OCI-LY7 (cell line): Measurements from ENCODE around the gene OPCML. TPM values are rescaled to one million over a fixed set of nuclear protein-coding genes. Genes with fewer than 3 reads are reported as not detected.

ENCODE experiments used
- BruUV-seq: library from RNA; stranded (reverse); fragments of 400-500 nt; replicated peaks from 2 replicates; lab custom pipeline; 2021; lab: Mats Ljungman, UMichigan
- CTCF ChIA-PET: fragments of 300-600 bp; sonication (Branson Sonifier 250); formaldehyde crosslinking; loops from one replicate; lab custom pipeline; 2022; ENCODE audit warnings: antibody characterized with exemption; ENCODE audit not compliant: unreplicated experiment; lab: Charles Lee
- POLR2A ChIA-PET: fragments of 300-600 bp; sonication (Branson Sonifier 250); formaldehyde crosslinking; loops from one replicate; lab custom pipeline; 2022; ENCODE audit warnings: antibody characterized with exemption; lab: Charles Lee
- DNase-seq: peaks from one replicate; pipeline ENCODE4 v3.0.0-alpha.2; 2015; ENCODE audit warnings: low spot score
- H2AFZ ChIP-seq: fragments of 200-600 bp; sonication (generic), shearing (Covaris generic); 2 replicates; pipeline ENCODE4 v1.6.1; 2014; ENCODE audit warnings: mild to moderate bottlenecking, antibody characterized with exemption, low read length, moderate library complexity
- H3K27ac ChIP-seq: fragments of 200-600 bp; sonication (generic); 2 replicates; pipeline ENCODE4 v1.5.1; 2014; ENCODE audit warnings: mixed run types, low read depth, mild to moderate bottlenecking, moderate library complexity, low read length, inconsistent platforms; ENCODE audit not compliant: poor library complexity, severe bottlenecking
- H3K36me3 ChIP-seq: fragments of 200-600 bp; sonication (generic); 2 replicates; pipeline ENCODE4 v1.6.1; 2014; ENCODE audit warnings: mild to moderate bottlenecking, antibody characterized with exemption, low read length, moderate library complexity, mixed read lengths; ENCODE audit not compliant: insufficient read depth
- H3K4me1 ChIP-seq: fragments of 200-600 bp; sonication (generic); 2 replicates; pipeline ENCODE4 v1.5.1; 2014; ENCODE audit warnings: mild to moderate bottlenecking, low read length; ENCODE audit not compliant: insufficient read depth, poor library complexity, severe bottlenecking
- H3K4me2 ChIP-seq: fragments of 200-600 bp; sonication (generic); 2 replicates; pipeline ENCODE4 v1.6.1; 2014; ENCODE audit warnings: mild to moderate bottlenecking, low read length
- H3K4me3 ChIP-seq: fragments of 200-600 bp; sonication (generic); 2 replicates; pipeline ENCODE4 v1.5.1; 2014; ENCODE audit warnings: mild to moderate bottlenecking, low read depth, low read length; ENCODE audit not compliant: poor library complexity, severe bottlenecking
- H3K79me2 ChIP-seq: fragments of 200-600 bp; sonication (generic); 2 replicates; pipeline ENCODE4 v1.6.1; 2016; ENCODE audit warnings: low read depth, mild to moderate bottlenecking, low read length, moderate library complexity, mixed read lengths; ENCODE audit not compliant: insufficient read depth
- H3K9me2 ChIP-seq: fragments of 200-600 bp; sonication (generic); 2 replicates; pipeline ENCODE4 v1.6.1; 2016; ENCODE audit warnings: mild to moderate bottlenecking, low read length, mixed read lengths; ENCODE audit not compliant: insufficient read depth
- H3K9me3 ChIP-seq: fragments of 200-600 bp; sonication (generic); 2 replicates; pipeline ENCODE4 v1.6.1; 2014; ENCODE audit warnings: mild to moderate bottlenecking, mixed run types, low read length, mixed read lengths
- H4K20me1 ChIP-seq: fragments of 200-600 bp; sonication (generic); 2 replicates; pipeline ENCODE4 v1.6.1; 2014; ENCODE audit warnings: mild to moderate bottlenecking, antibody characterized with exemption, low read length, moderate library complexity, mixed read lengths; ENCODE audit not compliant: insufficient read depth
- EZH2phosphoT487 ChIP-seq: fragments of 200-600 bp; sonication (generic); IDR thresholded peaks from 2 replicates; pipeline ENCODE4 v1.6.1; 2018; ENCODE audit warnings: low read depth, borderline replicate concordance, mild to moderate bottlenecking, mixed run types, antibody characterized with exemption, low read length, moderate library complexity, mixed read lengths
- intact Hi-C: fragments of 100-400 bp; cut with micrococcal nuclease; formaldehyde crosslinking; loops from one replicate; pipeline ENCODE4 v1.10.0; 2022; ENCODE audit not compliant: unreplicated experiment
- total RNA-seq, 2 experiments: library from RNA; depleted of rRNA in 1 of 2; stranded (reverse); fragments of >200 nt in 1 of 2; shearing (Covaris generic) in 1 of 2; gene quantifications; 2 replicates each; pipeline ENCODE4 v1.2.3, GENCODE V29; 2014 to 2022
- TF ChIP-seq, protein P1 (sequence below): fragments of 200-600 bp; sonication (generic); conservative IDR thresholded peaks from 2 replicates; pipeline ENCODE4 v1.5.1; 2014; ENCODE audit warnings: mild to moderate bottlenecking, antibody characterized with exemption, low read length, moderate library complexity, mixed read lengths

Gene OPCML
- total RNA-seq, 2 experiments from 2014 or later, result not detected

DNA sequence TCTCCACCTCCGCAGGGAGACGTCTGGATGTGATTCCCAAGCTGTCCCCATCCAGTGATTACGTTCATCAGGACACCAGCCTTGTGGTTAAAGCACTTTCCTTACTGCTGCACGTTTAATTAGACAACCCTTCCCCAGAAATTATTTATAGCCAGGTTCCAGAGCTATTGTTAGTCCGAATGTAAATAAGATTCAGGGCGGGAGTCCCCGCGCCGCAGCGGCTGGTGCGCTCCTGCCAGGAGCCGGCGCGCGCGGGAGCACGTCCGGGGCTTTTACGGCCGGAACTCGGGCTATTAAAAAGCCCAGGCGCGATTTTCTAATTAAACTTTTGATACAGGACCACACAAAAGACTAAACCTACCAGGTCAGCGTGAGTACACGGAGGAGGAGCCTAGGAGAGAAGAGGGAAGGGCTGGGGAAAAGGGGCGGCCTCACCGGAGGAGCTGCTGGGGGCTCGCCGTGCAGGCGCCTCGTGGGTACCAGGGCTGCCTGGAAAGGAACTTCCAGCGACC is 538.3 kb downstream of the OPCML start:
- POLR2A ChIA-PET, result no interaction called here
- Histone ChIP-seq H4K20me1 (no peaks in the 10 kb centered on the region), H3K36me3 (no peaks in the 10 kb centered on the region), H2AFZ (no peak overlapping the region), H3K4me1 (no peaks in the 10 kb centered on the region), H3K4me3 (no peak overlapping the region), H3K9me2 (no peaks in the 10 kb centered on the region), H3K79me2 (no peaks in the 10 kb centered on the region), H3K4me2 (no peak overlapping the region), H3K9me3 (no peaks in the 10 kb centered on the region), H3K27ac (no peak overlapping the region)
- TF ChIP-seq EZH2phosphoT487, result no peak
- TF ChIP-seq, protein P1, sequence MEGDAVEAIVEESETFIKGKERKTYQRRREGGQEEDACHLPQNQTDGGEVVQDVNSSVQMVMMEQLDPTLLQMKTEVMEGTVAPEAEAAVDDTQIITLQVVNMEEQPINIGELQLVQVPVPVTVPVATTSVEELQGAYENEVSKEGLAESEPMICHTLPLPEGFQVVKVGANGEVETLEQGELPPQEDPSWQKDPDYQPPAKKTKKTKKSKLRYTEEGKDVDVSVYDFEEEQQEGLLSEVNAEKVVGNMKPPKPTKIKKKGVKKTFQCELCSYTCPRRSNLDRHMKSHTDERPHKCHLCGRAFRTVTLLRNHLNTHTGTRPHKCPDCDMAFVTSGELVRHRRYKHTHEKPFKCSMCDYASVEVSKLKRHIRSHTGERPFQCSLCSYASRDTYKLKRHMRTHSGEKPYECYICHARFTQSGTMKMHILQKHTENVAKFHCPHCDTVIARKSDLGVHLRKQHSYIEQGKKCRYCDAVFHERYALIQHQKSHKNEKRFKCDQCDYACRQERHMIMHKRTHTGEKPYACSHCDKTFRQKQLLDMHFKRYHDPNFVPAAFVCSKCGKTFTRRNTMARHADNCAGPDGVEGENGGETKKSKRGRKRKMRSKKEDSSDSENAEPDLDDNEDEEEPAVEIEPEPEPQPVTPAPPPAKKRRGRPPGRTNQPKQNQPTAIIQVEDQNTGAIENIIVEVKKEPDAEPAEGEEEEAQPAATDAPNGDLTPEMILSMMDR, result no peak
- no TSS peak for BruUV-seq
- intact Hi-C loops, result no loop called here
- CTCF ChIA-PET, result no interaction called here
- no peak for DNase-seq

DNA sequence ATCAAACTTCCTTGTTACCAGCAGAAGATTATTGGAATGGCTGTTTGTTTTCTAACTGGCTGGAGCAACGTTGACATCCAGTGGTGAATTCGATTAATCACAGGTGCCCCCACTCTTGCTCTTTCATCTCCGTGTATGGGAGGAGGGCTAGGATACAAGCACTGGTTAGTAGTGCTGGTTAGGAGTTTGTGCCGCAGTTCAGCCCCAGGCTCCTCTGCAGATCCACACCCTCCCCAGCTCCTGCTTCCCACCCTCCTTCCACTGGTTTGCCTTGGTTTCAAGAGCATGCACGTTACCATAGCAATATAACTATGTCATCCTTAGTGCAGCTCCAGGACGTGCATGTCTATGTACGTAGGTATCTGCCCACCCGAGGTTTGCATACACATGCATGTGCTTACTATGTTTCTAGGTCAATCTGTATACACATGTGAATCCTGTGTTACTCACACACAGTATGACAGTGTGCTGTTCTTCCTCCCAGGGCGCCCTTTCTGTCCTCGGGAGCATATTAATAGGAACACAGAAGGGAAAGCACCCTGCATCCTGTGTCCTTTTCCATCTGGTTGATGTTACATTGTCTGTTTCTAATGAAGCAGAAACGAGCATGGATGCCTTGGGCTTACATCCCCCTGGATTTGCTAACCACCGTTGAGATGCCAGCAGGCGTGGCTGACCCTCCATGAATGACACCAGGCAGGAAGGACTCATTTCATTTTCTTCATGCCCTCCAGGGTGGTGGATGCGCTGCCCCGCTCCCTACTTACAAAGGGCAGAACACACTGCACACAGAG is 539.3 kb downstream of the OPCML start:
- no TSS peak for BruUV-seq
- intact Hi-C loops, result no loop called here
- Histone ChIP-seq H3K36me3 (no peaks in the 10 kb centered on the region), H3K9me3 (no peaks in the 10 kb centered on the region), H4K20me1 (no peaks in the 10 kb centered on the region), H3K4me2 (no peak overlapping the region), H3K9me2 (no peaks in the 10 kb centered on the region), H3K4me1 (no peaks in the 10 kb centered on the region), H3K79me2 (no peaks in the 10 kb centered on the region), H2AFZ (no peak overlapping the region), H3K4me3 (no peak overlapping the region), H3K27ac (no peak overlapping the region)
- no peak for DNase-seq
- ChIA-PET POLR2A (no interaction called here), CTCF (no interaction called here)
- TF ChIP-seq, protein P1, result no peak
- no peak for TF ChIP-seq EZH2phosphoT487

- Histone ChIP-seq H3K4me3 (no peak overlapping the region), H3K9me2 (no peaks in the 10 kb centered on the region), H3K27ac (no peak overlapping the region), H3K4me1 (no peaks in the 10 kb centered on the region), H3K4me2 (no peak overlapping the region), H4K20me1 (no peaks in the 10 kb centered on the region), H3K79me2 (no peaks in the 10 kb centered on the region), H3K9me3 (no peaks in the 10 kb centered on the region), H2AFZ (no peak overlapping the region), H3K36me3 (no peaks in the 10 kb centered on the region)
- DNase-seq, result no peak
- no TSS peak for BruUV-seq
- intact Hi-C loops, result no loop called here
- CTCF ChIA-PET, result no interaction called here
- TF ChIP-seq EZH2phosphoT487, result no peak
- TF ChIP-seq, protein P1, result no peak
- POLR2A ChIA-PET, result no interaction called here
These were observed 543.9 kb downstream of the OPCML start for GRCh38 chr11:132988411-132988810.
